ENCODE measurements around the gene PCDHGB4.

DNA sequence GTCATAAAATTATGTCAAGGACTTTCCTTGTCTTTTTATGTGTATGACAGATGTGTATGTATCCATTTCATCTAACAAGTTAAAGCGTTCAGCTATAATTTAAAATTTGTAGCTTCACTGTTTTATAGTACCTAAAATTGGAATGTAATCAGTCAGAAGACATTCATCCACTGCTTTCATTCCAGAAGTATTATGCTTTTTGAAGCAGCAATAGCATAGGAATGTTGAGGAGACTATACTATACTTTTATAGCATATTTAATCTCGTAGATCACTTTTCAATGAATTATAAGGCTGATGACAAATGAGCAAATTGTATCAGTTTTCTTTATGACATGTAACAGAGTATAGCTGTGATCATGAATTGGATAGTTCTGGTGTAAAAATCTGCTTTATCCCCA lies 49.7 kb downstream of the PCDHGB4 start:
- no peak for TF ChIP-seq ZNF597 (CRISPR knock-in tag; IDR thresholded peaks at IDR 0.05)
- TF ChIP-seq CBX5 (CRISPR knock-in tag; IDR thresholded peaks at IDR 0.05; ENCODE audit: borderline replicate concordance), result no peak
- no peak for TF ChIP-seq FOXJ3 (CRISPR knock-in tag; IDR thresholded peaks at IDR 0.05; ENCODE audit: borderline replicate concordance)
- TF ChIP-seq POLR2A (IDR thresholded peaks at IDR 0.05; ENCODE audit: insufficient read depth in 1 of 2, low read depth in 2 of 2, low read length in 2 of 2), result no peak
- TF ChIP-seq ZNF3 (CRISPR knock-in tag; IDR thresholded peaks at IDR 0.05), result no peak
- TF ChIP-seq, protein P1, sequence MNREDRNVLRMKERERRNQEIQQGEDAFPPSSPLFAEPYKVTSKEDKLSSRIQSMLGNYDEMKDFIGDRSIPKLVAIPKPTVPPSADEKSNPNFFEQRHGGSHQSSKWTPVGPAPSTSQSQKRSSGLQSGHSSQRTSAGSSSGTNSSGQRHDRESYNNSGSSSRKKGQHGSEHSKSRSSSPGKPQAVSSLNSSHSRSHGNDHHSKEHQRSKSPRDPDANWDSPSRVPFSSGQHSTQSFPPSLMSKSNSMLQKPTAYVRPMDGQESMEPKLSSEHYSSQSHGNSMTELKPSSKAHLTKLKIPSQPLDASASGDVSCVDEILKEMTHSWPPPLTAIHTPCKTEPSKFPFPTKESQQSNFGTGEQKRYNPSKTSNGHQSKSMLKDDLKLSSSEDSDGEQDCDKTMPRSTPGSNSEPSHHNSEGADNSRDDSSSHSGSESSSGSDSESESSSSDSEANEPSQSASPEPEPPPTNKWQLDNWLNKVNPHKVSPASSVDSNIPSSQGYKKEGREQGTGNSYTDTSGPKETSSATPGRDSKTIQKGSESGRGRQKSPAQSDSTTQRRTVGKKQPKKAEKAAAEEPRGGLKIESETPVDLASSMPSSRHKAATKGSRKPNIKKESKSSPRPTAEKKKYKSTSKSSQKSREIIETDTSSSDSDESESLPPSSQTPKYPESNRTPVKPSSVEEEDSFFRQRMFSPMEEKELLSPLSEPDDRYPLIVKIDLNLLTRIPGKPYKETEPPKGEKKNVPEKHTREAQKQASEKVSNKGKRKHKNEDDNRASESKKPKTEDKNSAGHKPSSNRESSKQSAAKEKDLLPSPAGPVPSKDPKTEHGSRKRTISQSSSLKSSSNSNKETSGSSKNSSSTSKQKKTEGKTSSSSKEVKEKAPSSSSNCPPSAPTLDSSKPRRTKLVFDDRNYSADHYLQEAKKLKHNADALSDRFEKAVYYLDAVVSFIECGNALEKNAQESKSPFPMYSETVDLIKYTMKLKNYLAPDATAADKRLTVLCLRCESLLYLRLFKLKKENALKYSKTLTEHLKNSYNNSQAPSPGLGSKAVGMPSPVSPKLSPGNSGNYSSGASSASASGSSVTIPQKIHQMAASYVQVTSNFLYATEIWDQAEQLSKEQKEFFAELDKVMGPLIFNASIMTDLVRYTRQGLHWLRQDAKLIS (CRISPR knock-in tag; IDR thresholded peaks at IDR 0.05), result no peak
- TF ChIP-seq, protein P2, sequence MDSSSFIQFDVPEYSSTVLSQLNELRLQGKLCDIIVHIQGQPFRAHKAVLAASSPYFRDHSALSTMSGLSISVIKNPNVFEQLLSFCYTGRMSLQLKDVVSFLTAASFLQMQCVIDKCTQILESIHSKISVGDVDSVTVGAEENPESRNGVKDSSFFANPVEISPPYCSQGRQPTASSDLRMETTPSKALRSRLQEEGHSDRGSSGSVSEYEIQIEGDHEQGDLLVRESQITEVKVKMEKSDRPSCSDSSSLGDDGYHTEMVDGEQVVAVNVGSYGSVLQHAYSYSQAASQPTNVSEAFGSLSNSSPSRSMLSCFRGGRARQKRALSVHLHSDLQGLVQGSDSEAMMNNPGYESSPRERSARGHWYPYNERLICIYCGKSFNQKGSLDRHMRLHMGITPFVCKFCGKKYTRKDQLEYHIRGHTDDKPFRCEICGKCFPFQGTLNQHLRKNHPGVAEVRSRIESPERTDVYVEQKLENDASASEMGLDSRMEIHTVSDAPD (CRISPR knock-in tag; IDR thresholded peaks at IDR 0.05), result no peak
- TF ChIP-seq, protein P3, sequence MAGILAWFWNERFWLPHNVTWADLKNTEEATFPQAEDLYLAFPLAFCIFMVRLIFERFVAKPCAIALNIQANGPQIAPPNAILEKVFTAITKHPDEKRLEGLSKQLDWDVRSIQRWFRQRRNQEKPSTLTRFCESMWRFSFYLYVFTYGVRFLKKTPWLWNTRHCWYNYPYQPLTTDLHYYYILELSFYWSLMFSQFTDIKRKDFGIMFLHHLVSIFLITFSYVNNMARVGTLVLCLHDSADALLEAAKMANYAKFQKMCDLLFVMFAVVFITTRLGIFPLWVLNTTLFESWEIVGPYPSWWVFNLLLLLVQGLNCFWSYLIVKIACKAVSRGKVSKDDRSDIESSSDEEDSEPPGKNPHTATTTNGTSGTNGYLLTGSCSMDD (CRISPR knock-in tag; IDR thresholded peaks at IDR 0.05), result no peak
- TF ChIP-seq ZBTB21 (CRISPR knock-in tag; IDR thresholded peaks at IDR 0.05), result no peak
- no peak for TF ChIP-seq CTCF (CRISPR knock-in tag; IDR thresholded peaks at IDR 0.05)
- no peak for TF ChIP-seq ZBTB20 (CRISPR knock-in tag; IDR thresholded peaks at IDR 0.05; ENCODE audit: borderline replicate concordance, low read depth)
- TF ChIP-seq RNF2 (conservative IDR thresholded peaks at IDR 0.05; ENCODE audit: low read depth), result no peak
- no peak for TF ChIP-seq MEF2D (CRISPR knock-in tag; IDR thresholded peaks at IDR 0.05)

Measured in HepG2 (cell line).